Measurements from ENCODE around the gene GPS1. TPM values are rescaled to one million over a fixed set of nuclear protein-coding genes. Genes with fewer than 3 reads are reported as not detected.

The GPS1 gene
- total RNA-seq, 1 donor, result 93.7 TPM

GRCh38 chr17:82031303-82031884 is 20.3 kb upstream of the GPS1 start, which contains the start of gene RAC3:
Gene RAC3 (plus strand): TSS chr17:82031678. CDS start chr17:82031762, 84 bp downstream.
- Histone ChIP-seq H3K36me3 (ENCODE audit: insufficient read depth, low read length) (no peaks in the 10 kb centered on the region), H3K4me2 (ENCODE audit: insufficient read depth, low read length) (peak within 1 kb of the TSS; percentile 83), H3K27ac (ENCODE audit: low read depth, low read length) (no peak within 1 kb of the TSS), H4K20me1 (ENCODE audit: insufficient read depth, low read length) (peaks cover 5% of the 10 kb centered on the region), H3K4me3 (ENCODE audit: insufficient read depth, low read length) (peak within 1 kb of the TSS; percentile 72), H3K79me2 (ENCODE audit: insufficient read depth, low read length) (no peaks in the 10 kb centered on the region), H3K27me3 (ENCODE audit: insufficient read depth, low read length) (no peaks in the 10 kb centered on the region), H2AFZ (ENCODE audit: low read length) (peak within 1 kb of the TSS; percentile 72), H3K4me1 (ENCODE audit: insufficient read depth, low read length) (peaks cover 10% of the 10 kb centered on the region), H3K9me3 (ENCODE audit: low read depth, low read length) (no peaks in the 10 kb centered on the region)
- DNase-seq (ENCODE audit: insufficient read length, low spot score, missing footprints), result peak; percentile 98
- no peak for TF ChIP-seq CTCF (IDR thresholded peaks at IDR 0.05; ENCODE audit: extremely low read depth, low read depth, low read length)

GRCh38 chr17:82031885-82032627 is 19.6 kb upstream of the GPS1 start:
- Histone ChIP-seq H3K36me3 (ENCODE audit: insufficient read depth, low read length) (no peaks in the 10 kb centered on the region), H3K79me2 (ENCODE audit: insufficient read depth, low read length) (no peaks in the 10 kb centered on the region), H2AFZ (ENCODE audit: low read length) (no peak overlapping the region), H3K4me1 (ENCODE audit: insufficient read depth, low read length) (peaks cover 16% of the 10 kb centered on the region), H4K20me1 (ENCODE audit: insufficient read depth, low read length) (peaks cover 5% of the 10 kb centered on the region), H3K4me2 (ENCODE audit: insufficient read depth, low read length) (peak overlapping the region; percentile 60), H3K27ac (ENCODE audit: low read depth, low read length) (no peak overlapping the region), H3K9me3 (ENCODE audit: low read depth, low read length) (no peaks in the 10 kb centered on the region), H3K27me3 (ENCODE audit: insufficient read depth, low read length) (no peaks in the 10 kb centered on the region), H3K4me3 (ENCODE audit: insufficient read depth, low read length) (peak overlapping the region; percentile 43)
- DNase-seq (ENCODE audit: insufficient read length, low spot score, missing footprints), result no peak
- no peak for TF ChIP-seq CTCF (IDR thresholded peaks at IDR 0.05; ENCODE audit: extremely low read depth, low read depth, low read length)

DNA sequence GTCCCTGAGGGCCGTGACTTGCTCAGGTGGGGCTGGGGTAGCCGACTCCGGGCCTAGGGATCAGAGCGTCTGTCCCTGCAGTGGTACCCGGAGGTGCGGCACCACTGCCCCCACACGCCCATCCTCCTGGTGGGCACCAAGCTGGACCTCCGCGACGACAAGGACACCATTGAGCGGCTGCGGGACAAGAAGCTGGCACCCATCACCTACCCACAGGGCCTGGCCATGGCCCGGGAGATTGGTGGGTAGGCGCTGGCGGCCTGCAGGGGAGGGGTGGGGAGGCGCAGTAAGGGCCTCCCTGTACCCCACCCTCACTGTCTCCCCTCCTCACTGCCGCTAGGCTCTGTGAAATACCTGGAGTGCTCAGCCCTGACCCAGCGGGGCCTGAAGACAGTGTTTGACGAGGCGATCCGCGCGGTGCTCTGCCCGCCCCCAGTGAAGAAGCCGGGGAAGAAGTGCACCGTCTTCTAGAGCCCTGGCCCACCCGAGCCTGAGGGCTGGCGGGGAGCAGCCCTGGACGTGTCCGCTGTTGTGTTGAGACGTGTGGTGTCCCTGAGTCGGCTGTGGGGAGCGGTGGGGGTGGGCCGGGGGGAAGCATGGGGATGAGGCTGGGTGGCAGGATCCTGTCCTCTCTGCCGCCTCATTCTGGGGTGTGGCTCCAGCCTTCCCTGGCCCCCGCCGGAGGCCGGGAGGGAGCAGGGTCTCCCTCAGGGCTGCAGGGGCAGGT is 18.2 kb upstream of the GPS1 start:
- no peak overlapping the region for H3K4me2 ChIP-seq (ENCODE audit: insufficient read depth, low read length)
- no peak overlapping the region for H2AFZ ChIP-seq (ENCODE audit: low read length)
- no peak for DNase-seq (ENCODE audit: insufficient read length, low spot score, missing footprints)
- peaks cover 21% of the 10 kb centered on the region for H3K4me1 ChIP-seq (ENCODE audit: insufficient read depth, low read length)
- no peaks in the 10 kb centered on the region for H3K9me3 ChIP-seq (ENCODE audit: low read depth, low read length)
- no peaks in the 10 kb centered on the region for H3K27me3 ChIP-seq (ENCODE audit: insufficient read depth, low read length)
- H4K20me1 ChIP-seq (ENCODE audit: insufficient read depth, low read length), result peaks cover 5% of the 10 kb centered on the region
- TF ChIP-seq CTCF (IDR thresholded peaks at IDR 0.05; ENCODE audit: extremely low read depth, low read depth, low read length), result no peak
- H3K27ac ChIP-seq (ENCODE audit: low read depth, low read length), result no peak overlapping the region
- H3K36me3 ChIP-seq (ENCODE audit: insufficient read depth, low read length), result no peaks in the 10 kb centered on the region
- H3K4me3 ChIP-seq (ENCODE audit: insufficient read depth, low read length), result no peak overlapping the region
- no peaks in the 10 kb centered on the region for H3K79me2 ChIP-seq (ENCODE audit: insufficient read depth, low read length)

All from osteoblast (primary cell).